ENCODE data around the gene FGF14.

Gene FGF14

DNA sequence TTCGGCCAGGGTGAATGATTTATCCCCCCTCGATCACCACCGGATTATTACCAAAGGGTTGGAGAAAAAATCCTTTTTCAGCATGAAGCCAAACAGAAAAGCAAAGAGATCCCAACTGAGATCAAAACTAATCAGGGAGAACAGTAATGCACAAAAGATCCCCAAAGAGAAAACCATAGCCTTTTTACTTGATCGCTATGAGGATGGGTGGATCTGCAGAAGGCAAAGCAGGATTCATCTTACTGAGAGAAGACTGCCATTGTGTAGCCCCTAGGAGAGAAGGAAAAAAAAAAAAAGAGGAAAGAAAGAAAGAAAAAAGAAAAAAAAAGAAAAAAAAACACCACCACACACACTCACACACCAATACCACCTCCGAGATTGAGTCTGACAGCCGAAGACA is at the start of gene FGF14:
Gene FGF14, minus strand, starts transcription at position 283 of the 400 bp plus-strand sequence.
- DNase-seq = no peak

DNA sequence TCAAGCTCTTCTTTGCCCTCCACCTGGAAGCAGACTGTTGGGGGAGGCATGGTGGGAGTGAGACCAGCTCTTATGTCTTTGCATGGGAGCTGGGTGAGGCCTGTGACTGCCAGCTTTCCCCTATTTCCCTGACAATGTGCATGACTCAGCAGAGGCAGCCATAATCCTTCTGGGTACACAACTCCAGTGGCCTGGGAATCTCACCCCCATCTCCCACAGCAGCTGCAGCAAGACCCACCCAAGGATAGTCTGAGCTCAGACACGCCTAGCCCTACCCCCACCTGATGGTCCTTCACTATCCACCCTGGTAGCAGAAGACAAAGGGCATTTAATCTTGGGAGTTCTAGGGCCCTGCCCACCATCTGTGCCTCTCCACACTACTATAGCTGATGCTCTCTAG is 41.4 kb upstream of the FGF14 start:
- no peak for DNase-seq

GRCh38 chr13:102441085-102441484 is 39.2 kb upstream of the FGF14 start:
- DNase-seq = no peak

DNA sequence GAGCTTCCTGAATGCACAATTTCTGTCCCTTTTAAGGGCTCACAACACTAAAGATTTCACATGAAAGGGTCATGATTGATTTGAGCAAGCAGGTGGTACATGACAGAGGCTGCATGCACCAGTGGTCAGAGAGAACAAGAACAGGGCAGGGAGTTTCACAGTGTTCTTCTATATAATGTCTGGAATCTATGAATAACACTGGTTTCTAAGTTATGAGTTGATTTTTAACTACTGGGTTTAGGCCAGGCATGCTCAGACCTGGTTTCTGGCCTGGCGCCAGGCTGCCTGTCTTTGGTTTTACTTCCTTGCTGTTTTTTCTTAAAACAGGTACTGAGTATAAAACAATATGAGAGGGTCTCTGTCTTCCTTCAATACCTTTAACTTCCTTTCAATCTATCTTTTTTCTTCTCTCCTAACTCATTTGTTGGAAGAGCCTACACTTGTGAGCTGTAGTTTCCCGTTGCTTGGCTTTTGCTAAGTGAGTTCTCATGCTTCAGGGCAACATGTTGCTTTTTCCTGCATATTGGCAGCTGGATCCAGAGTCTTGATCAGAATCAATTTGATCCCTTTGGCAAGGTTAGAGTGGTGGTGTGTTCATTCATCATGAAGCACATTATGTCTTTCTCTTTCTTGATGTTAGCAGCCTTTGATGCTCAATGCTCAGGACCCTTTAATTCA is 38.5 kb upstream of the FGF14 start:
- no peak for DNase-seq

- DNase-seq = no peak
These were observed 20.8 kb upstream of the FGF14 start for GRCh38 chr13:102422690-102423089.

- DNase-seq = no peak
These were observed 3.8 kb upstream of the FGF14 start for GRCh38 chr13:102405499-102406100.

- DNase-seq = no peak
These were observed 442 bp upstream of the FGF14 start for GRCh38 chr13:102402290-102402689.

DNA sequence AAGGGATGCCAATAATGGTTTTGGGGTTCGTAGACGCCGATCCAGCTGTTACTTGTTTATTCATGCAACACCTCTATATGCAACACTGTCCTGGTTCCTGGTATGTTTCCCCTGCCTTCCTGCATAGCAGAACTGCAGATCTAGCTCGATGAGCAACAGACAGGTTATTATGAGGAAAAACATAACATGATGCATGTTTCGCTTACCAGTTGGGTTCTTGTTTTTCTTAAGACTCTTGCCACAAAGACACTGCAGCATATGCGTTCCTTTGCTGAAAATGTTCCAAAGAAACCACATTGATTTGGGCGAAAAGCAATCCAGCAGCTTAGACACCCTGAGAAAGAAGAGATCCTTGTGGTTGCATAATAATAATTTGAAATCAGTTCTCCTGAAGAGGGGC is 583 bp downstream of the FGF14 start:
- no peak for DNase-seq

DNA sequence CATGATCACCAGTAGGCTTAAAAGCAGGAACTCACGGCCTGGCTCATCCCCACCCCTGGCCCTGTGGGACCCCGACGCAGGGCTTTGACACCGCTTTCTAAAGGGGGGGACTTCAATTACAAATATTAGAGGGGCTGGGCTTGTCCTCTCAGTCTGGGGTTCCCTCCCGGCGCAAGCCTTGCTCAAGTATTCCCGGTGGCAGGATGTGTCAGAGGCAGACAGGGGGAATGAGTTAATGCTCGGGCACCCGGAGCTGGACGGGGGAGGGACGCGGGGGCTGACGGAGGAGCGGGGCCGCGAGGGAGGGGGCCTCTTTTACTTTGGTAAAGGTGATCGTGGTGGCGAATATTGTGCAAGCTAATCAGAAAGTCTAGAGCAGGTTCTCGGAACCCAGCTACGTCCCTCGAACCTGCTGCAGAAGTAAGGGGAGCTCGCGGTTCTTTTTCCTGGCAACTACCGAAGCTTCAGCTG is 1.1 kb downstream of the FGF14 start:
- DNase-seq = no peak

DNA sequence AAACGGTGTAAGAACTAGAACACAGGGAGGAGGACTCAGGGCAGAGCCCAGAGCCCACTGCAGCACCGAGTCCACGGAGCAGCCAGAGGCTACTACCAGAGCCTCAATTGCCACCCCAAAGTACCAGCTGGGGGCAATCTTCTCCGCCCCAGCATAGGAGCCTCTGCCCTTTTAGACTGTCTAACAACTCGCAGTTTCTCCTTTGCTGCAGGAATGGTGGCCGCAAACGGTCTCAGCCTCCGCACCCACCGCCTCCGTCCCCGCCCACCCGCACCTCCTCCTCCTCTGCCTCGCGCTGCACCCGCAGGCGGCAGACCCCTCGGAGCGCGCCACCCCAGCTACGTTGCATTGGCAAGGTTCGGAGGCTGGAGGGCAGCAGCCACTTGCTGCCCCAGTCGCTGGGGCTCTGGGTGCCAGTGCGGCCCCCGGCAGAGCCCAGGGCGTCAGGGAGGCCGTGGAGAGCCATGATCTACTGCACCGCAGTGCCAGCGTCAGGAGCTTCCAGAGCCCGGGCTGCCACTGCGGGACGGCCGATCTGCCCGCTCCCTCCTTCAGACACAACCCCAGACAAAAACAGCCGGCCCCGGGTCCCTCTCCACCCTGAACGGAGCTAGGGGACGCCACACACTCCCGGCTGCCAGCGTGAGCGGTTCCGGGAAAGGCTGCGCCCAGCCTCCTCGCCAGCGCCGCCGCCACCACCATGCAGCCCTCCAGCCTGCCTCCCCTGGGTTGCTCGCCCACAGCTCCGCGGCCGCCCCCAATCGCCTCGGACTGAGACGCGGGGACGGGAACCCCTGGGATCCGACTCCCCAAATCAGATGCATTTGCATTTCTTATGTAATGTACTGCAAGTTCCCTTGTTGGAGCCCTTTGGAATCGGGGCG is 1.8 kb downstream of the FGF14 start:
- no peak for DNase-seq

DNA sequence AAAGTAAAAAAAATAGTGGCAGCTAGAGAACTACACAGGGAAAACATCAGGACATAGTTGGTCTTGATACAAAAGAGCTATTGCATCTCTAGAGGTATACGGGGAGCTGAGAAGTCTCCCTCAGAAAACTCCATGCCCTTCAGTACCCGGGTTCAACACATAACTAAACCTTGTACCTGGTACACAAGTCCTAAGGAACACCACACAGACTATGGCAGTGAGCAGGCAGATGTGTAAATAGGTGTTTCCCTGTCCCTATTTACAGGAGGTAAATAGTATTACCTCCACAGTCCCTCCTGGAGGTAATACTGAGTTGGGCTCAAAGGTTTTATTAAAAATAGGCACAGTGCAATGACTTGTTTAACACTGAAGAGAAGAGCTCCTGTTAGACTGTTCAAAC is 5.9 kb downstream of the FGF14 start:
- no peak for DNase-seq

DNA sequence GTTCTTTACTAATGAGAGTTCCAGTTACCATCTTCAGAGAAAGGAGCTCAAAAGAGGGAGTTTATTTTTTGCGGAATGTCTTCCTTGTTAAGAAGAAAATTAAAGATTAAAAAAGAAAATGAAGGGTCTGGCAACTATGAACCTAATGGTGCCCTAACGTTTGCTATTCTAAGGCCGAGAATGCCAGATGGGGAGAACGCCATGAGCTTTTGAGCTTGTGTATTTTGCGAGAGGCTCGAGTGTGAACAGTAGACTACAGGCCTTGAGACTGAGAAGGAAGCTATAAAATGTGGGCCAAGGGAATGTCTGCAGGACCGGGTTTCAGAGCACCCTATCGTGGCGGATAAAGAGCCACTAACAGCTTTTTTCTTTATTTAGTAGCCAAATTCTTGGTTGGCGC is 6.7 kb downstream of the FGF14 start:
- DNase-seq = no peak

- peak; percentile 90 for DNase-seq
These were observed 7.4 kb downstream of the FGF14 start for GRCh38 chr13:102394158-102395053.

- DNase-seq = no peak
These were observed 9.2 kb downstream of the FGF14 start for GRCh38 chr13:102392481-102393209.

DNA sequence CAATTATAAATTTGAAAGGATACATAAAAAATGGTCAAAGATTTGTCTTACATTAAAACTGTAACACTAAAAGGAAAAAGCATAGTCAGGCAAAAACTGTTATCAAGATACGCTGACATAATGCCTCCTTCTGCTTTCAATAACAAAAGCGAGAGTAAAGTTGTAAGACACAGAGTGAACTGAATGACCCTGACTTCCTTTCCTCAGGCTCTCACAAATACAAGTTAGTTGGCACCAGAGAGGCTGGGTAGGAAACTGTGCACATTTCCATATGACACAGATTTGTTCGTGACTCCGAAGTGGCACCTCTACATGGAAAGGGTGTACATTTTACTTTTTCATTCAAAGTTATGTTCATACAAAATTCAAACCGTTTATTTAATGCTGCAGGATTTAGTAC is 15.4 kb downstream of the FGF14 start:
- DNase-seq = peak; percentile 10

- no peak for DNase-seq
These were observed 21.8 kb downstream of the FGF14 start for GRCh38 chr13:102380012-102380411.

DNA sequence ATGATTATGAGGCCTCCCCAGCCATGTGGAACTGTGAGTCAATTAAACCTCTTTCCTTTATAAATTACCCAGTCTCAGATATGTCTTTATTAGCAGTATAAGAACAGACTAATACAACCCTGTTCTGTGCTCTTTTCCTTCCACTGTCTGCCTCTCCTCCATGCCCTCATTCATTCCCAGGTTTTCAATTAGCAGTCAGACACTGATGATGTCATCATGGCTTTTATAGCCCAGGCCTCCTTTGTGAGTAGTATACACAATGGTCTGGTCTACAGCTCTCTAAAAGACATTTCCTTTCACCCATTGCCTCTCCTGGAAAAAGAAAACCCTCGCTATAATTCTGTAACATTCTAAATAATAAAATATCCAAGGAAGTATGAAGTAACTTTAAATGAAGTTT is 25.5 kb downstream of the FGF14 start:
- no peak for DNase-seq

DNA sequence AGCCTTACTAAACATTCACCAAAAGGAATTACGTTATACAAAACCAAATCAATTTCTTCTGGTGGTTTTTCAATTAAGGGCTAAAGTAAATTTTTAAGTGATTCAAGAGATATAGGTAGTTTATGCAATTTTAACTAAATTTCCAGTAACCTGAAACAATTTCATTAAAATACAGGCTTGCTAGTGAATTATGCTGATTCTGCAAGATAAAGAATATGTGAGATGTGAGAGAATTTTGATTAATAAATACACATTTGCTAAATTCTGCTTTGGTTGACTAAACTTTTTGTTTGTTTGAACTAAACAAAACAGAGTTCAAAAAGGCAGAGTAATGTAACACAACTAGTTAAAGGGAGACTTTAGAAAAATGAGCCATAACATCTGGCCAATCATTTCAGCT is 27.1 kb downstream of the FGF14 start:
- no peak for DNase-seq

DNA sequence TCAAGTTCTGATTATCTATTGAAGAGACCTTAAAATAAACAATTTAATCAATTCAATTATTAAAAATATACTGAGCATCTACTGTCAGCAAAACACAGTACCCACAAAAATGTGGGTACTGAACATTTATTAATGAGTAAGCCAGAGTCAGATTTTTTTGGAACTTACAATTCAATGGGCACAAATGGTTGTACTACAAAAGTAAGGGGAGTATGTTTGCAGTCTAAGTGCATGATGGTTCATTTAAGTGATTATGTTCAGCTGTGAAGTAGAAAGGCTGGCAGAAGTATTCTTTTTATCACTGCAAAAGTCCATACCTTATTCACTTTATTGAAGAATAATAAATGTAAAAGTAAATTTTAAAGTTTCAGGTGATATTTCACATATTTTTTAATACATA is 27.6 kb downstream of the FGF14 start:
- no peak for DNase-seq

- DNase-seq = no peak
These were observed 28.6 kb downstream of the FGF14 start for GRCh38 chr13:102373221-102373620.

DNA sequence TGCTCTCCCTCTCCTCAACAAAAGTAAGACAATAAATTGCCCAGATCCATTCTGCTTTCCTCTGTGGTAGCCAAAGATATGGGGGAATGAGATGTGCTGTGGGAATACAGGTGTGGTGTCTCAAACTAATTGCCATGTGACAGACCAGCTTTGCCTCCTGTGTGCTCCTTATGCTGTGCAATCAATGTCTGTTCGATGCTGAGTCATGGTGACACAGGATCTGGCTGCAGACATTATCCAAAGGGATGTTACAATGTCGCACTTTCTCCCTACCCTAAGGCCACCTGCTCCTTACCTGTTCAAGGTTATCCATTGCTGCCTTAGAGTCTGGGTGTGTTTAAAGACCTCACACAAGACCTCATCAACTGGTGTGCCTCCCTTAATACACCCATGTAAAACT is 32.5 kb downstream of the FGF14 start:
- no peak for DNase-seq

GRCh38 chr13:102367836-102368235 is 34.0 kb downstream of the FGF14 start:
- DNase-seq = no peak
